H1 (cell line): ENCODE measurements around the gene PCED1B. TPM values are rescaled to one million over a fixed set of nuclear protein-coding genes. Genes with fewer than 3 reads are reported as not detected.

Source experiments
- ATF2 ChIP-seq: IDR thresholded peaks from 2 replicates; pipeline ENCODE4 v1.6.1; 2012; ENCODE audit warnings: low read length, inconsistent platforms
- JUN ChIP-seq: IDR thresholded peaks from 2 replicates; pipeline ENCODE4 v1.6.1; 2011; ENCODE audit warnings: low read depth, mild to moderate bottlenecking, improper control_type of control experiment, low read length
- polyA plus RNA-seq, 7 experiments: library from polyadenylated mRNA; depleted of rRNA in 3 of 7; stranded (reverse) in 5 of 7; unstranded in 2 of 7; fragments of >200 nt in 5 of 7; fragments of 200-250 nt in 2 of 7; gene quantifications; 1 replicate in 5 of 7; 2 replicates in 1 of 7; 4 replicates in 1 of 7; pipeline versions ENCODE4 v1.2.1 to v1.2.3, GENCODE V29; 2011 to 2013; ENCODE audit warnings: missing spikeins in 2 of 7, mixed read lengths in 2 of 7
- total RNA-seq: library from RNA; stranded (reverse); fragmentation: NEBNext Ultra II Directional; extraction: Animal tissue kit (Norgen Biotek cat#: 25700); gene quantifications from 2 replicates; pipeline ENCODE4 v1.2.1, GENCODE V29; 2021

Gene PCED1B
- total and polyA plus RNA-seq, 2 of the 8 experiments (the other 6 are each of a cell fraction or from before 2014, with no cell fraction given): 4.7 to 5.4 TPM

- TF ChIP-seq ATF2 (no peak), JUN (no peak)
These were observed 81.2 kb downstream of the PCED1B start (continued) for GRCh38 chr12:47160316-47161244.
